SU-DHL-6 (cell line): ENCODE results near the gene MYH11.
"Not testable (repeated sequence)": the region's sequence is repeated elsewhere in the genome, so short reads cannot be mapped to it uniquely, and the experiment has no call there.

ENCODE experiments used
- H2AFZ ChIP-seq: fragments of 200-600 bp; sonication (generic); 2 replicates; pipeline ENCODE4 v1.6.1; 2014; ENCODE audit warnings: low read depth, mild to moderate bottlenecking, moderate library complexity, mixed read lengths, antibody characterized with exemption, low read length; ENCODE audit not compliant: severe bottlenecking
- H3F3A ChIP-seq: fragments of 200-600 bp; shearing (Covaris generic); 2 replicates; pipeline ENCODE4 v1.6.0; 2016; ENCODE audit warnings: antibody characterized with exemption, mild to moderate bottlenecking; ENCODE audit not compliant: insufficient read depth
- H3K27ac ChIP-seq: fragments of 200-600 bp; sonication (generic); 2 replicates; pipeline ENCODE4 v1.5.1; 2016; ENCODE audit warnings: low read depth, mild to moderate bottlenecking, low read length, moderate library complexity, mixed read lengths
- H3K27me3 ChIP-seq: fragments of 200-600 bp; sonication (generic), shearing (Covaris generic); 2 replicates; pipeline ENCODE4 v1.6.0; 2014; ENCODE audit warnings: mild to moderate bottlenecking, low read length
- H3K36me3 ChIP-seq: fragments of 200-600 bp; sonication (generic); 2 replicates; pipeline ENCODE4 v1.6.1; 2014; ENCODE audit warnings: mild to moderate bottlenecking, low read length, mixed read lengths
- H3K4me2 ChIP-seq: fragments of 300-600, 200-600 bp; shearing (Covaris generic), sonication (generic); 2 replicates; pipeline ENCODE4 v1.6.0; 2014; ENCODE audit warnings: low read length, low read depth, mild to moderate bottlenecking; ENCODE audit not compliant: poor library complexity, severe bottlenecking
- H3K4me3 ChIP-seq: fragments of 200-600 bp; sonication (generic); 2 replicates; pipeline ENCODE4 v1.5.1; 2014; ENCODE audit warnings: antibody characterized with exemption, low read length, mild to moderate bottlenecking, mixed read lengths; ENCODE audit not compliant: insufficient read depth, poor library complexity, severe bottlenecking
- H3K79me2 ChIP-seq: fragments of 200-600 bp; sonication (generic); 2 replicates; pipeline ENCODE4 v1.6.1; 2014; ENCODE audit warnings: mild to moderate bottlenecking, low read length, moderate library complexity; ENCODE audit not compliant: insufficient read depth
- H3K9ac ChIP-seq: fragments of 200-600 bp; sonication (generic); 2 replicates; pipeline ENCODE4 v1.7.0; 2014; ENCODE audit warnings: mild to moderate bottlenecking, low read length
- H3K9me2 ChIP-seq: fragments of 200-600 bp; sonication (generic); replicated peaks from 2 replicates; pipeline ENCODE4 v1.6.1; 2014; ENCODE audit warnings: low read length; ENCODE audit not compliant: insufficient read depth
- H3K9me3 ChIP-seq: fragments of 200-600 bp; sonication (generic); 2 replicates; pipeline ENCODE4 v1.6.1; 2014; ENCODE audit warnings: low read length, mixed read lengths; ENCODE audit not compliant: insufficient read depth
- H4K20me1 ChIP-seq: fragments of 200-600 bp; sonication (generic); 2 replicates; pipeline ENCODE4 v1.6.1; 2014; ENCODE audit warnings: low read depth, mild to moderate bottlenecking, antibody characterized with exemption, low read length, moderate library complexity, mixed read lengths
- CTCF ChIP-seq: fragments of 200-600 bp; sonication (generic); IDR thresholded peaks from one replicate; pipeline ENCODE4 v1.5.1; 2017; ENCODE audit warnings: antibody characterized with exemption, mild to moderate bottlenecking, low read length, moderate library complexity; ENCODE audit not compliant: insufficient read depth, poor library complexity, severe bottlenecking
- EZH2phosphoT487 ChIP-seq: fragments of 200-600 bp; sonication (generic), shearing (Covaris generic); conservative IDR thresholded peaks from 2 replicates; pipeline ENCODE4 v1.6.1; 2018; ENCODE audit warnings: mild to moderate bottlenecking, antibody characterized with exemption, low read length, moderate library complexity, mixed read lengths

Gene MYH11

GRCh38 chr16:15853021-15853420, 3.8 kb downstream of the MYH11 start:
- Histone ChIP-seq H4K20me1 (no peaks in the 10 kb centered on the region), H3K9me3 (no peaks in the 10 kb centered on the region), H3F3A (peaks cover 28% of the 10 kb centered on the region), H3K36me3 (no peaks in the 10 kb centered on the region; the same call in 1 of the 2 replicates), H3K9me2 (no peaks in the 10 kb centered on the region), H3K27ac (no peak overlapping the region), H3K4me3 (no peak overlapping the region), H3K9ac (no peak overlapping the region), H3K4me2 (no peak overlapping the region), H3K79me2 (no peaks in the 10 kb centered on the region), H2AFZ (no peak overlapping the region), H3K27me3 (no peaks in the 10 kb centered on the region)
- TF ChIP-seq EZH2phosphoT487, result no peak
- no peak for TF ChIP-seq CTCF

- not testable (repeated sequence) for H3K4me2 ChIP-seq, H3K9me3 ChIP-seq, H3K9ac ChIP-seq, H3K79me2 ChIP-seq, H3K4me3 ChIP-seq, H3K27me3 ChIP-seq, H3K36me3 ChIP-seq, H2AFZ ChIP-seq, H4K20me1 ChIP-seq, H3K27ac ChIP-seq, H3K9me2 ChIP-seq
- H3F3A ChIP-seq, result peaks cover 14% of the 10 kb centered on the region
These were observed 6.3 kb downstream of the MYH11 start for GRCh38 chr16:15850555-15850954.

- Histone ChIP-seq H4K20me1 (no peaks in the 10 kb centered on the region), H3K9ac (no peak overlapping the region), H3K79me2 (no peaks in the 10 kb centered on the region), H3K4me3 (no peak overlapping the region), H2AFZ (no peak overlapping the region), H3K36me3 (no peaks in the 10 kb centered on the region), H3K4me2 (no peak overlapping the region), H3F3A (0 out of 2 replicates have a peak, but pooled peaks cover 4% of the 10 kb centered on the region), H3K27me3 (no peaks in the 10 kb centered on the region), H3K9me2 (no peaks in the 10 kb centered on the region), H3K27ac (no peak overlapping the region), H3K9me3 (no peaks in the 10 kb centered on the region)
- TF ChIP-seq EZH2phosphoT487, result no peak
- TF ChIP-seq CTCF, result no peak
These were observed 7.4 kb downstream of the MYH11 start for GRCh38 chr16:15849209-15849981.

GRCh38 chr16:15847611-15848175, 9.1 kb downstream of the MYH11 start:
- no peak overlapping the region for H3K9ac ChIP-seq
- H4K20me1 ChIP-seq, result no peaks in the 10 kb centered on the region
- no peaks in the 10 kb centered on the region for H3K9me3 ChIP-seq
- no peaks in the 10 kb centered on the region for H3K36me3 ChIP-seq
- H3F3A ChIP-seq, result no peaks in the 10 kb centered on the region
- H3K4me3 ChIP-seq, result no peak overlapping the region
- no peaks in the 10 kb centered on the region for H3K79me2 ChIP-seq
- H3K27ac ChIP-seq, result no peak overlapping the region
- no peak overlapping the region for H2AFZ ChIP-seq
- no peak overlapping the region for H3K4me2 ChIP-seq
- no peaks in the 10 kb centered on the region for H3K27me3 ChIP-seq
- H3K9me2 ChIP-seq, result no peaks in the 10 kb centered on the region
- no peak for TF ChIP-seq CTCF
